ENCODE data around the gene COPB1. TPM values are rescaled to one million over a fixed set of nuclear protein-coding genes. Genes with fewer than 3 reads are reported as not detected.

Gene COPB1
- total and polyA plus RNA-seq, 9 of the 15 experiments (the other 6 are each of a cell fraction or from before 2014, with no cell fraction given) = 64.7 to 188 (median 91.6) TPM

DNA sequence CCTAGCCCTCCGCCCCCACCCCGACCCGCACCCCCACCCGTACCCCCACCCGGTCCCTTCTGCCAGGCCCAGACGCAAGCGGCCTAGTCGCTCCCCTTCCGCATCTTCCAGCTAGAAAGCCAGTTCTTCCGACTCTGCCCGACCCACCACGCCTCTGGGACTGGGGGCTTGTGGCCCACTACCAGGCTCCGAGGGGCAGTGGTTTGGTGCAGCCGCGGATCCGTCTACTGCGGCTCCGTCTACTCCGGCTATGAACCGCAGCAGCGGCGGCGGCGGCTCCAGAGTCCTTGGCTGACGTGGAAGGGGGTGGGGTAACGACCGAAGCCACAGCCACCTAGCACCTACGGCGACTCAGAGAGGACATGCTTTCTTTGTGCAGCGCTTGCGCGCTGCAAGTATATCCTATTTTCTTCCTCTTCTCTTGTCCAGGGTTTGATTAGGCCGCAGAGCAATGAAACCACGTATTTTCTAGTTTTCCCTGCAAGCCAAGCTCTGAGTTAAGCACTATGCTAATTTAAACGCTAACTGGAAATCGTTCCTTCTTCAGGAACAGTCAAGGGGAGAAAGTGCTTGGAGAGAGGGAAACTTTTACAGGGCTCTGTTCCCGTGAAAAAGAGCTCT, at the start of gene COPB1 (continued):
- TF ChIP-seq, protein P1, sequence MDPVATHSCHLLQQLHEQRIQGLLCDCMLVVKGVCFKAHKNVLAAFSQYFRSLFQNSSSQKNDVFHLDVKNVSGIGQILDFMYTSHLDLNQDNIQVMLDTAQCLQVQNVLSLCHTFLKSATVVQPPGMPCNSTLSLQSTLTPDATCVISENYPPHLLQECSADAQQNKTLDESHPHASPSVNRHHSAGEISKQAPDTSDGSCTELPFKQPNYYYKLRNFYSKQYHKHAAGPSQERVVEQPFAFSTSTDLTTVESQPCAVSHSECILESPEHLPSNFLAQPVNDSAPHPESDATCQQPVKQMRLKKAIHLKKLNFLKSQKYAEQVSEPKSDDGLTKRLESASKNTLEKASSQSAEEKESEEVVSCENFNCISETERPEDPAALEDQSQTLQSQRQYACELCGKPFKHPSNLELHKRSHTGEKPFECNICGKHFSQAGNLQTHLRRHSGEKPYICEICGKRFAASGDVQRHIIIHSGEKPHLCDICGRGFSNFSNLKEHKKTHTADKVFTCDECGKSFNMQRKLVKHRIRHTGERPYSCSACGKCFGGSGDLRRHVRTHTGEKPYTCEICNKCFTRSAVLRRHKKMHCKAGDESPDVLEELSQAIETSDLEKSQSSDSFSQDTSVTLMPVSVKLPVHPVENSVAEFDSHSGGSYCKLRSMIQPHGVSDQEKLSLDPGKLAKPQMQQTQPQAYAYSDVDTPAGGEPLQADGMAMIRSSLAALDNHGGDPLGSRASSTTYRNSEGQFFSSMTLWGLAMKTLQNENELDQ (CRISPR knock-in tag; IDR thresholded peaks at IDR 0.05; ENCODE audit: borderline replicate concordance) = no peak
- TF ChIP-seq, protein P2, sequence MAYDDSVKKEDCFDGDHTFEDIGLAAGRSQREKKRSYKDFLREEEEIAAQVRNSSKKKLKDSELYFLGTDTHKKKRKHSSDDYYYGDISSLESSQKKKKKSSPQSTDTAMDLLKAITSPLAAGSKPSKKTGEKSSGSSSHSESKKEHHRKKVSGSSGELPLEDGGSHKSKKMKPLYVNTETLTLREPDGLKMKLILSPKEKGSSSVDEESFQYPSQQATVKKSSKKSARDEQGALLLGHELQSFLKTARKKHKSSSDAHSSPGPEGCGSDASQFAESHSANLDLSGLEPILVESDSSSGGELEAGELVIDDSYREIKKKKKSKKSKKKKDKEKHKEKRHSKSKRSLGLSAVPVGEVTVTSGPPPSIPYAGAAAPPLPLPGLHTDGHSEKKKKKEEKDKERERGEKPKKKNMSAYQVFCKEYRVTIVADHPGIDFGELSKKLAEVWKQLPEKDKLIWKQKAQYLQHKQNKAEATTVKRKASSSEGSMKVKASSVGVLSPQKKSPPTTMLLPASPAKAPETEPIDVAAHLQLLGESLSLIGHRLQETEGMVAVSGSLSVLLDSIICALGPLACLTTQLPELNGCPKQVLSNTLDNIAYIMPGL (CRISPR knock-in tag; IDR thresholded peaks at IDR 0.05) = no peak
- TF ChIP-seq DIDO1 (tag; IDR thresholded peaks at IDR 0.05; ENCODE audit: low read depth) = no peak
- no peak for TF ChIP-seq SREBF2 (CRISPR knock-in tag; IDR thresholded peaks at IDR 0.05)
- TF ChIP-seq, protein P3, sequence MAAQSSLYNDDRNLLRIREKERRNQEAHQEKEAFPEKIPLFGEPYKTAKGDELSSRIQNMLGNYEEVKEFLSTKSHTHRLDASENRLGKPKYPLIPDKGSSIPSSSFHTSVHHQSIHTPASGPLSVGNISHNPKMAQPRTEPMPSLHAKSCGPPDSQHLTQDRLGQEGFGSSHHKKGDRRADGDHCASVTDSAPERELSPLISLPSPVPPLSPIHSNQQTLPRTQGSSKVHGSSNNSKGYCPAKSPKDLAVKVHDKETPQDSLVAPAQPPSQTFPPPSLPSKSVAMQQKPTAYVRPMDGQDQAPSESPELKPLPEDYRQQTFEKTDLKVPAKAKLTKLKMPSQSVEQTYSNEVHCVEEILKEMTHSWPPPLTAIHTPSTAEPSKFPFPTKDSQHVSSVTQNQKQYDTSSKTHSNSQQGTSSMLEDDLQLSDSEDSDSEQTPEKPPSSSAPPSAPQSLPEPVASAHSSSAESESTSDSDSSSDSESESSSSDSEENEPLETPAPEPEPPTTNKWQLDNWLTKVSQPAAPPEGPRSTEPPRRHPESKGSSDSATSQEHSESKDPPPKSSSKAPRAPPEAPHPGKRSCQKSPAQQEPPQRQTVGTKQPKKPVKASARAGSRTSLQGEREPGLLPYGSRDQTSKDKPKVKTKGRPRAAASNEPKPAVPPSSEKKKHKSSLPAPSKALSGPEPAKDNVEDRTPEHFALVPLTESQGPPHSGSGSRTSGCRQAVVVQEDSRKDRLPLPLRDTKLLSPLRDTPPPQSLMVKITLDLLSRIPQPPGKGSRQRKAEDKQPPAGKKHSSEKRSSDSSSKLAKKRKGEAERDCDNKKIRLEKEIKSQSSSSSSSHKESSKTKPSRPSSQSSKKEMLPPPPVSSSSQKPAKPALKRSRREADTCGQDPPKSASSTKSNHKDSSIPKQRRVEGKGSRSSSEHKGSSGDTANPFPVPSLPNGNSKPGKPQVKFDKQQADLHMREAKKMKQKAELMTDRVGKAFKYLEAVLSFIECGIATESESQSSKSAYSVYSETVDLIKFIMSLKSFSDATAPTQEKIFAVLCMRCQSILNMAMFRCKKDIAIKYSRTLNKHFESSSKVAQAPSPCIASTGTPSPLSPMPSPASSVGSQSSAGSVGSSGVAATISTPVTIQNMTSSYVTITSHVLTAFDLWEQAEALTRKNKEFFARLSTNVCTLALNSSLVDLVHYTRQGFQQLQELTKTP (IDR thresholded peaks at IDR 0.05; ENCODE audit: low read depth in 1 of 2, partially characterized antibody in 2 of 2) = peak in 1 of 2 experiments; percentile 76
- TF ChIP-seq HDAC1 (IDR thresholded peaks at IDR 0.05) = peak in 1 of 2 experiments; percentile 41; a peak in 1 of 4 replicates
- TF ChIP-seq, protein P4, sequence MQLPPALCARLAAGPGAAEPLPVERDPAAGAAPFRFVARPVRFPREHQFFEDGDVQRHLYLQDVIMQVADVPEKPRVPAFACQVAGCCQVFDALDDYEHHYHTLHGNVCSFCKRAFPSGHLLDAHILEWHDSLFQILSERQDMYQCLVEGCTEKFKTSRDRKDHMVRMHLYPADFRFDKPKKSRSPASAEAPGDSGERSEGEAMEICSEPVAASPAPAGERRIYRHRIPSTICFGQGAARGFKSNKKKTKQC (CRISPR knock-in tag; IDR thresholded peaks at IDR 0.05) = peak; percentile 84; the same call in 1 of the 2 replicates
- TF ChIP-seq ARID1B (IDR thresholded peaks at IDR 0.05) = no peak
- no peak for TF ChIP-seq ZNF384 (IDR thresholded peaks at IDR 0.05; ENCODE audit: low read depth, low read length)
- TF ChIP-seq, protein P5, sequence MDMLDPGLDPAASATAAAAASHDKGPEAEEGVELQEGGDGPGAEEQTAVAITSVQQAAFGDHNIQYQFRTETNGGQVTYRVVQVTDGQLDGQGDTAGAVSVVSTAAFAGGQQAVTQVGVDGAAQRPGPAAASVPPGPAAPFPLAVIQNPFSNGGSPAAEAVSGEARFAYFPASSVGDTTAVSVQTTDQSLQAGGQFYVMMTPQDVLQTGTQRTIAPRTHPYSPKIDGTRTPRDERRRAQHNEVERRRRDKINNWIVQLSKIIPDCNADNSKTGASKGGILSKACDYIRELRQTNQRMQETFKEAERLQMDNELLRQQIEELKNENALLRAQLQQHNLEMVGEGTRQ (CRISPR knock-in tag; IDR thresholded peaks at IDR 0.05) = no peak
- TF ChIP-seq, protein P6, sequence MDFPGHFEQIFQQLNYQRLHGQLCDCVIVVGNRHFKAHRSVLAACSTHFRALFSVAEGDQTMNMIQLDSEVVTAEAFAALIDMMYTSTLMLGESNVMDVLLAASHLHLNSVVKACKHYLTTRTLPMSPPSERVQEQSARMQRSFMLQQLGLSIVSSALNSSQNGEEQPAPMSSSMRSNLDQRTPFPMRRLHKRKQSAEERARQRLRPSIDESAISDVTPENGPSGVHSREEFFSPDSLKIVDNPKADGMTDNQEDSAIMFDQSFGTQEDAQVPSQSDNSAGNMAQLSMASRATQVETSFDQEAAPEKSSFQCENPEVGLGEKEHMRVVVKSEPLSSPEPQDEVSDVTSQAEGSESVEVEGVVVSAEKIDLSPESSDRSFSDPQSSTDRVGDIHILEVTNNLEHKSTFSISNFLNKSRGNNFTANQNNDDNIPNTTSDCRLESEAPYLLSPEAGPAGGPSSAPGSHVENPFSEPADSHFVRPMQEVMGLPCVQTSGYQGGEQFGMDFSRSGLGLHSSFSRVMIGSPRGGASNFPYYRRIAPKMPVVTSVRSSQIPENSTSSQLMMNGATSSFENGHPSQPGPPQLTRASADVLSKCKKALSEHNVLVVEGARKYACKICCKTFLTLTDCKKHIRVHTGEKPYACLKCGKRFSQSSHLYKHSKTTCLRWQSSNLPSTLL (IDR thresholded peaks at IDR 0.05) = no peak
- TF ChIP-seq NCOA4 (IDR thresholded peaks at IDR 0.05; ENCODE audit: partially characterized antibody) = no peak
- TF ChIP-seq IFI16 (CRISPR knock-in tag; IDR thresholded peaks at IDR 0.05) = no peak
- no peak for TF ChIP-seq GTF2A2 (tag; IDR thresholded peaks at IDR 0.05)
- peak; percentile 45; the same call in 1 of the 2 replicates for TF ChIP-seq MBD2 (IDR thresholded peaks at IDR 0.05; ENCODE audit: borderline replicate concordance, low read depth)
- TF ChIP-seq PURB (CRISPR knock-in tag; IDR thresholded peaks at IDR 0.05; ENCODE audit: low read depth) = no peak

Measured in K562 (cell line).